Measurements from ENCODE around the gene KRT27.
"Not testable (repeated sequence)": the region's sequence is repeated elsewhere in the genome, so short reads cannot be mapped to it uniquely, and the experiment has no call there.

Gene KRT27

DNA sequence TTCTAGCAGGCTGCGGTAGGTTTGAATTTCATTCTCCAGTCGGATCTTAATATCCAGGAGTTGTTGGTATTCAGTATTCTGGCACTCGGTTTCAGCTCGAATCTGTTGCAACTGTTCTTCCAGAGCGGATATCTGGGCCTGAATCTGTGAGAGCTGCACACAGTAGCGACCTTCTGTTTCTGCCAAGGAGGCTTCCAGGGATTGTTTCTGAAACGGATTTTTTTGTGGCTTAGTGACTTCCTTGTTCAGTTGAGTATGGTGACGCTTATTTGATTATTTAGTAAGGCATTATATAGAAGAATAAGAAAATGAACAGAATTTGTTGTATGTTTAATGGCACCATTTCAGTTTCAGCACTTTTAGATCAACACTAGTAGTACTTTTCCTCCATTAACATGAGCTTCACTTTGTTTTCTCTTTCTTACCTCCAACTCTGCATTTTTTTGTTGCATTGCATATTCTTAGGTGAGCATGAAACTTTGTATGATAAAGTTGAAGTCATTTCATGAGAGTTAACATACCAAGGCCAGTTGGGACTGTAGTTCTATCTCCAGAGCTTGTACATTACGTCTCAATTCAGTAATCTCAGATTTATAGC lies 37.3 kb upstream of the KRT27 start:
- Histone ChIP-seq H3K9me3 (ENCODE audit: insufficient read depth, low read depth, low read length) (no peaks in the 10 kb centered on the region; the same call in 1 of the 2 replicates), H3K27ac (ENCODE audit: low read depth, low read length) (peak overlapping the region; percentile 9; the same call in 1 of the 2 replicates), H3K4me1 (ENCODE audit: insufficient read depth, low read length) (no peaks in the 10 kb centered on the region), H3K27me3 (ENCODE audit: insufficient read depth, low read length) (peaks cover 61% of the 10 kb centered on the region), H3K4me3 (ENCODE audit: low read length) (peak overlapping the region; percentile 99), H3K36me3 (ENCODE audit: insufficient read depth, low read length) (peaks cover 10% of the 10 kb centered on the region), H3K9ac (ENCODE audit: low read depth, low read length) (no peak overlapping the region; the same call in 1 of the 2 replicates)
- 70% methylated on average over 8 of the region's 9 CpGs for WGBS

DNA sequence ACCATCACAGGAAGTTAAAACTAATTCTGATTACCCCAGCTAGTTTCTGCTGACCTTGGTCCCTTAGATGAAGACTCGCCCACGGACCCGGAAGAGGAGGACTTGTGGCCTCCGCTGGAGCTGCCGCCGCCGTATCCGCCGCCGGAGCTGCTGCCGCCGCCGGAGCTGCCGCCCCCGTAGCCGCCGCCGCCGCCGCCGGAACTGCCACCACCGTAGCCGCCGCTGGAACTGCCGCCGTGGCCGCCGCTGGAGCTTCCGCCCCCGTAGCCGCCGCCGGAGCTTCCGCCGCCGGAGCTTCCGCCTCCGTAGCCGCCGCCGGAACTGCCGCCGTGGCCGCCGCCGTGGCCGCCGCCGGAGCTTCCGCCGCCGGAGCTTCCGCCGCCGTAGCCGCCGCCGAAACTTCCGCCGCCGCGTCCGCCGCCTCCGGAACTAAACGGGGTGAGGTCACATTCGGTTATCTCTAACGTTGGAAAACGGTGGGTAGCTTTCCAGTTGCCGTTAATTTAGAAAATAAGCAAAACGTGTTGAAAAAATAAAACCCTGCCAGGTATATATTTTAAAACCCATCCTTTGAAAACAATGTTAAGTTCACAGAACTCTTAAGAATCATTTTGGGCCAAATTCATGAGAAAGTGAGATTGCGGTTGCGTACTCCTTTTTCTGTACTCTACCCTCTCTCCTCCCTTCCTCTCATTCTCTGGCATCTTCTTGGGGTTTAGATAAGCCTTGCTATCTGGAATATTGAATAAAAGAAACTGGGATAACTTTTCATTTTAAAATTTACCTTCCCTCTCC lies 36.6 kb upstream of the KRT27 start:
- H3K4me3 ChIP-seq (ENCODE audit: low read length), result peak overlapping the region; percentile 99
- H3K27me3 ChIP-seq (ENCODE audit: insufficient read depth, low read length), result peaks cover 56% of the 10 kb centered on the region
- peaks cover 10% of the 10 kb centered on the region for H3K36me3 ChIP-seq (ENCODE audit: insufficient read depth, low read length)
- 2% methylated on average over 73 of the region's 73 CpGs for WGBS
- peak overlapping the region; percentile 79 for H3K9ac ChIP-seq (ENCODE audit: low read depth, low read length)
- H3K27ac ChIP-seq (ENCODE audit: low read depth, low read length), result peak overlapping the region; percentile 91; the same call in 1 of the 2 replicates
- H3K4me1 ChIP-seq (ENCODE audit: insufficient read depth, low read length), result no peaks in the 10 kb centered on the region
- no peaks in the 10 kb centered on the region; the same call in 1 of the 2 replicates for H3K9me3 ChIP-seq (ENCODE audit: insufficient read depth, low read depth, low read length)

DNA sequence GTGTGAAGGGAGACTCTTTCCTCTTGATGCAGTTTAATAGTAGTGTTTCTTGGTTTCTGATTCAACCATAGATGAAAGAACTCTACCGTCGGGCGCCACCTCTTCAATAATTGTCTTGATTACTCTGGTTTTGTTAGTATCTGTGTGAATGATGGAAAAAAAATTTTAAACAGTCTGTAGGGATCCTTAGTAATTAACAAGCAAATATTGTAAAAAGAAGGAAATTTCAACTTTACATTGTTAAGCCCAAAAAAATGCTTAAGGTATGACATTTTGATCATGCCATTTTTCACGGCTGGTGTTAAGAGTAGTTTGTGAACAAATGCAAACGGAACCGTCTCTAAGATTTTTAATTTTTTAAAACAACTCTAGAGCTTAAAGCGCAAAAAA lies 36.0 kb upstream of the KRT27 start:
- Histone ChIP-seq H3K4me1 (ENCODE audit: insufficient read depth, low read length) (no peaks in the 10 kb centered on the region), H3K36me3 (ENCODE audit: insufficient read depth, low read length) (peaks cover 10% of the 10 kb centered on the region), H3K27me3 (ENCODE audit: insufficient read depth, low read length) (peaks cover 59% of the 10 kb centered on the region), H3K4me3 (ENCODE audit: low read length) (peak overlapping the region; percentile 99), H3K9ac (ENCODE audit: low read depth, low read length) (peak overlapping the region; percentile 79), H3K27ac (ENCODE audit: low read depth, low read length) (peak overlapping the region; percentile 91; the same call in 1 of the 2 replicates), H3K9me3 (ENCODE audit: insufficient read depth, low read depth, low read length) (no peaks in the 10 kb centered on the region; the same call in 1 of the 2 replicates)
- 25% methylated on average over 7 of the region's 7 CpGs for WGBS

DNA sequence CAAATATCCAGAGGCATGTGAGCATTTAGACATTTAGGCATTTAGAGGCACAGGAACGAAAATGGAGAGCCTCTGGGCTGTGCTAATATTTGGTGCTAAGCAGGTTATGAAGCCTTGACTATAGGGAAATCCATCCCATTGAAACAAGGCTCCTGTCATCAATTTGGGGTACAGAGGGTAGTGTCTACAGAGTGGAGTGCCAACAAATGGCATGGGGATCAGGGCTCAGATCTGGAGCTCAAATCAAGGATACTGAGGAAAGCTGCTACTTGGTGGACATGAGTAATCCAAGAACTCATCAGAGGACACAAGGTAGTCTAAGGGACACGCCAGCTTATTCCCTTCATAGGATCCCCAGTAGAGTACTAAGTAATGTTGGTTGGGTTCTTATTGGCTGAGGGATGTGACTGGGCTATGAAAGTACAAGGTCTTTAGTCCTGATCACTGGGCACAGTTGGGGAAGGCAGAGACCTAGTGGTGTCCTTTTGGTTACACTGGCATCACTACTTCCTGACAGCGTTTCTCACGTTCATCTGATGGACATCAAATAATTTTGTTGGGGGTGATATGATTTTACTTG lies 34.8 kb upstream of the KRT27 start:
- Histone ChIP-seq H3K27me3 (ENCODE audit: insufficient read depth, low read length) (peaks cover 59% of the 10 kb centered on the region), H3K4me3 (ENCODE audit: low read length) (no peak overlapping the region), H3K9me3 (ENCODE audit: insufficient read depth, low read depth, low read length) (no peaks in the 10 kb centered on the region; the same call in 1 of the 2 replicates), H3K4me1 (ENCODE audit: insufficient read depth, low read length) (no peaks in the 10 kb centered on the region), H3K36me3 (ENCODE audit: insufficient read depth, low read length) (peaks cover 10% of the 10 kb centered on the region), H3K9ac (ENCODE audit: low read depth, low read length) (no peak overlapping the region), H3K27ac (ENCODE audit: low read depth, low read length) (no peak overlapping the region)
- WGBS, result 92% methylated on average over 4 of the region's 4 CpGs

DNA sequence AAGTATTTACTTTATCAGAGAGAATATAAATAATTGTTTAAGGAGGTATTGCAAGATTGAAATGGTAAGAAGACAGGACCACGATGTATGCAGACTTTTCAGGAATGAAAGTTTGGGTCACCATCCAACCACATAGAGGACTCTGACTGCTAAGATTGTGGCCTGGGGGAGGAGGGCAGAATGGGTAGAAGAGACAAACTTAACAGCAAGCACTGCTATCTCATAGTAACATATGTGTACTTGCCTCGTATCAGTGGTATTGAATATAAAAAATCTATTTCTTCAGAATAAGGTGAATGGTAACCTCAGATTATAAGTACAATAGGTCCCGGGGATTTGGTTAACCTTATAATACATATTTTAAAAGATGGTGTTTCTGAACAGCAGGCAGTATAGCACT lies 34.2 kb upstream of the KRT27 start:
- 95% methylated on average over 1 of the region's 3 CpGs for WGBS
- no peak overlapping the region for H3K9ac ChIP-seq (ENCODE audit: low read depth, low read length)
- H3K27me3 ChIP-seq (ENCODE audit: insufficient read depth, low read length), result peaks cover 59% of the 10 kb centered on the region
- H3K4me3 ChIP-seq (ENCODE audit: low read length), result no peak overlapping the region
- H3K9me3 ChIP-seq (ENCODE audit: insufficient read depth, low read depth, low read length), result no peaks in the 10 kb centered on the region; the same call in 1 of the 2 replicates
- H3K36me3 ChIP-seq (ENCODE audit: insufficient read depth, low read length), result peaks cover 10% of the 10 kb centered on the region
- no peaks in the 10 kb centered on the region for H3K4me1 ChIP-seq (ENCODE audit: insufficient read depth, low read length)
- H3K27ac ChIP-seq (ENCODE audit: low read depth, low read length), result no peak overlapping the region

DNA sequence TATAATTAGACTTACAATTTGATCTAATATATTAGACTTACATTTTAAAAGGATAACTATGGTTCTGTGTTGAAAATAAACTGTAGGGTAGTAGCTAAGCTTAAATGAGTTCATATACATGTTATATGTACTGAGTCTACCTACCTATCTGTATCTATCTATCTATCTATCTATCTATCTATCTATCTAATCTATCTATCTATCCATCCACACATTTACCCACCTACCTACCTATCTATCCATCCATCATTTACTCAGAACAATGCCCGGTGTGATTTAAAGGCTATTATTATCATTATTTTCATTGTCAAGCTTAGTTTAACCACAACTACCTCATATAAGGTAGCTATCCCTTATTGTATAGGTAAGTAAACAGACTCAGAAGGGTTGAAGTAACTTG lies 33.0 kb upstream of the KRT27 start:
- Histone ChIP-seq H3K27me3 (ENCODE audit: insufficient read depth, low read length) (peaks cover 59% of the 10 kb centered on the region), H3K4me1 (ENCODE audit: insufficient read depth, low read length) (no peaks in the 10 kb centered on the region), H3K36me3 (ENCODE audit: insufficient read depth, low read length) (peaks cover 10% of the 10 kb centered on the region), H3K27ac (ENCODE audit: low read depth, low read length) (no peak overlapping the region), H3K9me3 (ENCODE audit: insufficient read depth, low read depth, low read length) (no peaks in the 10 kb centered on the region; the same call in 1 of the 2 replicates), H3K9ac (ENCODE audit: low read depth, low read length) (no peak overlapping the region), H3K4me3 (ENCODE audit: low read length) (no peak overlapping the region)
- WGBS, result no CpG with 5 or more reads among the region's 1 CpG

DNA sequence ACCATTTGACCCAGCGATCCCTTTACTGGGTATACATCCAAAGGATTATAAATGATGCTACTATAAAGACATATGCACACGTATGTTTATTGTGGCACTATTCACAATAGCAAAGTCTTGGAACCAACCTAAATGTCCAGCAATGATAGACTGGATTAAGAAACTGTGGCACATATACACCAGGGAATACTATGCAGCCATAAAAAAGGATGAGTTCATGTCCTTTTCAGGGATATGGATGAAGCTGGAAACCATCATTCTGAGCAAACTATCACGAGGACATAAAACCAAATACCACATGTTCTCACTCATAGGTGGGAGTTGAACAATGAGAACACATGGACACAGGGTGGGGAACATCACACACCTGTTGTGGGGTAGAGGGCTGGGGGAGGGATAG lies 32.3 kb upstream of the KRT27 start:
- 86% methylated on average over 2 of the region's 3 CpGs for WGBS
- H3K9ac ChIP-seq (ENCODE audit: low read depth, low read length), result not testable (repeated sequence)

DNA sequence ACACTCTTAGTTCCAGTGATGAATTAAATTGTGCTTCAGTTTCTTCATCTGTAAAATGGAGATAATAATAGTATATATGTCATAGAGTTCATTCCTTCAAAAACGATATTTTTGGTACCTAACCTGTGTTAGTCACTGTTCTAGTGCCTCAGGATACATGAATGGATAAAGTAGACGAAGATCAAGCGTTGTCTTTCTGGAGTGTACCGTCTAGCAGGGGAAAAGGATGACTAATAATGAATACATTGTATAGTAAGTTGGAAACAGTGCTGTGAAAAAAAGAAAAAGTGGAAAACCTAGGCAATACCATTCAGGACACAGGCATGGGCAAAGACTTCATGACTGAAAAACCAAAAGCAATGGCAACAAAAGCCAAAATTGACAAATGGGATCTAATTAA lies 31.5 kb upstream of the KRT27 start:
- no peak overlapping the region for H3K4me3 ChIP-seq (ENCODE audit: low read length)
- WGBS, result 73% methylated on average over 4 of the region's 4 CpGs
- H3K9me3 ChIP-seq (ENCODE audit: insufficient read depth, low read depth, low read length), result no peaks in the 10 kb centered on the region
- H3K27ac ChIP-seq (ENCODE audit: low read depth, low read length), result no peak overlapping the region
- peaks cover 10% of the 10 kb centered on the region for H3K36me3 ChIP-seq (ENCODE audit: insufficient read depth, low read length)
- H3K4me1 ChIP-seq (ENCODE audit: insufficient read depth, low read length), result no peaks in the 10 kb centered on the region
- no peak overlapping the region for H3K9ac ChIP-seq (ENCODE audit: low read depth, low read length)
- H3K27me3 ChIP-seq (ENCODE audit: insufficient read depth, low read length), result peaks cover 67% of the 10 kb centered on the region

More for the DNA sequence above, 32.3 kb upstream of the KRT27 start:
- H3K4me3 ChIP-seq (ENCODE audit: low read length); H3K27ac ChIP-seq (ENCODE audit: low read depth, low read length); H3K4me1 ChIP-seq (ENCODE audit: insufficient read depth, low read length); H3K9me3 ChIP-seq (ENCODE audit: insufficient read depth, low read depth, low read length): not testable (repeated sequence)
- H3K36me3 ChIP-seq (ENCODE audit: insufficient read depth, low read length), result peaks cover 10% of the 10 kb centered on the region
- H3K27me3 ChIP-seq (ENCODE audit: insufficient read depth, low read length), result peaks cover 59% of the 10 kb centered on the region

DNA sequence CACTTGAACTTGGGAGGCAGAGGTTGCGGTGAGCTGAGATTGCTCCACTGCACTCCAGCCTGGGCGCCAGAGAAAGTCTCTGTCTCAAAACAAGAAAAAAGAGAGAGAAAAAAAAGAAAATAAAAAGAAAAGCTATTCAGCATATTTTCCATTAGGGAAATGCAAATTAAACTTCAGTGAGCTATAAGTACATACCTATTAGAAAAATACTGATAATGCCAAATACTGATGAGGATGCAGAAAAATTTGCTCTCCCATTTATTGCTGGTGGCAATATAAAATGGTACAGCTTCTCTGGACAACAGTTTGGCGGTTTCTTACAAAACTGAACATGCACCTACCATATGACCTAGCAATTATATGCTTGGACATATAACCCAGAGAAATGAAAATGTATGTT lies 30.3 kb upstream of the KRT27 start:
- Histone ChIP-seq H3K4me1 (ENCODE audit: insufficient read depth, low read length) (no peaks in the 10 kb centered on the region), H3K27me3 (ENCODE audit: insufficient read depth, low read length) (peaks cover 79% of the 10 kb centered on the region), H3K27ac (ENCODE audit: low read depth, low read length) (no peak overlapping the region), H3K9ac (ENCODE audit: low read depth, low read length) (no peak overlapping the region), H3K36me3 (ENCODE audit: insufficient read depth, low read length) (peaks cover 7% of the 10 kb centered on the region), H3K4me3 (ENCODE audit: low read length) (no peak overlapping the region), H3K9me3 (ENCODE audit: insufficient read depth, low read depth, low read length) (no peaks in the 10 kb centered on the region)
- WGBS, result 89% methylated on average over 3 of the region's 3 CpGs

DNA sequence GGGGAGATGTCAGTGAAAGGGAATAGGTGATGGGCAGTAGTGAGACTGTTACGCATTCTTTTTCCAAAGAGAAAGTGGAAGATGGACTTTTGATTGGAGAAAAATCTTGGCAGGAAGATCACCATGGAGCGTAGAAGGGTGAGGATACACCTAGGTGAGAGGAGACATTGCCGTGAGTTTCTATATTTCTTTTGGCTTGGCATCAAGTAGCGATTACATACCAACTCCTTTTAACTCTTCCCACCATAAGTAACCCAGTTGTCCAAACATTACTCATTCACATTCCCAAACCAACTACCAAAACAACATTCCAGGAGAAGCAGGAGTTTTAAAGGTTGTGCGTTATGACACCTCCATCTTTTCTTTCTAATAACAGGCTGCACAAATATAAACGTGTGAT lies 28.1 kb upstream of the KRT27 start:
- WGBS, result 76% methylated on average over 6 of the region's 6 CpGs
- Histone ChIP-seq H3K9me3 (ENCODE audit: insufficient read depth, low read depth, low read length) (no peaks in the 10 kb centered on the region), H3K9ac (ENCODE audit: low read depth, low read length) (no peak overlapping the region), H3K4me1 (ENCODE audit: insufficient read depth, low read length) (no peaks in the 10 kb centered on the region), H3K27ac (ENCODE audit: low read depth, low read length) (no peak overlapping the region), H3K4me3 (ENCODE audit: low read length) (no peak overlapping the region), H3K27me3 (ENCODE audit: insufficient read depth, low read length) (peaks cover 94% of the 10 kb centered on the region), H3K36me3 (ENCODE audit: insufficient read depth, low read length) (no peaks in the 10 kb centered on the region)

DNA sequence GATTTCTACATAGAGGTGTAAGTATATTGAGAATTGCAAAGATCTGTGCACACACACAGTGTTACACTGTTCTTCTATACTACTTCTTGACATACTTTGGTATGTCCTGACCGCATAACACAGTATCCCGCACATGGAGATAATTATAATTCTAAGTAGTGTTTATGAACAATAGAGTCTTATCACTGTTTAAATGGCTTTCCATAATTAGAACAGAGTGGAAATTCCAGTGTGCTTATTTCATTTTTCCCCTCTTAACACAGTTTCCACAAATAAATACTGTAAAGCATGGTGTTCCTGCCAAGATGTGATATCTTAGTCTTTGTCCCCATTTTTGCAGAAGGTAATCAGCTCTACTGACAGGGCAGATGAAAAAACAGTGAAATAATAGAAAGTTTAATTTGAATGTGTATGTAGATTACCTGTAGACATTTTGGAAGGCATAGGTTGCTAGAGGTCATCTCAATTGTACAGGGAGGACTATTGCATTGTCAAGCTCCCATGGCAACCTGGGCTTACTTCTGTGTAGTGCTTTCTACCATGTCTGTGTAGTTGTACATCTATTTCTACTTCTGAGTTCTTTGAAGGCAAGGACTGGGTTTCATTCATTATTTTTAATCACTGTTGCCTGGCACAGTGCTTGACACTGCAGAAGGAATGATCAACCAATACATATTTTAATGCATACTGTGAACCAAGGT lies 27.5 kb upstream of the KRT27 start:
- no peak overlapping the region for H3K9ac ChIP-seq (ENCODE audit: low read depth, low read length)
- H3K9me3 ChIP-seq (ENCODE audit: insufficient read depth, low read depth, low read length), result no peaks in the 10 kb centered on the region
- H3K27me3 ChIP-seq (ENCODE audit: insufficient read depth, low read length), result peaks cover 93% of the 10 kb centered on the region
- H3K27ac ChIP-seq (ENCODE audit: low read depth, low read length), result no peak overlapping the region
- H3K36me3 ChIP-seq (ENCODE audit: insufficient read depth, low read length), result no peaks in the 10 kb centered on the region
- H3K4me1 ChIP-seq (ENCODE audit: insufficient read depth, low read length), result no peaks in the 10 kb centered on the region
- H3K4me3 ChIP-seq (ENCODE audit: low read length), result no peak overlapping the region
- 100% methylated on average over 1 of the region's 2 CpGs for WGBS

All from HUES64 (cell line).